Measurements from ENCODE around the gene PTPRE.

- TF ChIP-seq CTCF (tag by site-specific recombination; IDR thresholded peaks at IDR 0.05) (no peak), ZNF239 (tag by site-specific recombination; IDR thresholded peaks at IDR 0.05) (no peak), SALL2 (tag by site-specific recombination; IDR thresholded peaks at IDR 0.05; ENCODE audit: borderline replicate concordance) (no peak), ZNF274 (IDR thresholded peaks at IDR 0.05; ENCODE audit: low read length) (no peak), ZNF274 (tag by site-specific recombination; IDR thresholded peaks at IDR 0.05; ENCODE audit: borderline replicate concordance) (no peak)
These were observed 6.5 kb downstream of the PTPRE start for GRCh38 chr10:127913368-127913759.
